PC-3 (cell line): ENCODE measurements around the gene ARHGEF16.

ENCODE experiments used
- EZH2phosphoT487 ChIP-seq: fragments of 300-600 bp; sonication (generic); IDR thresholded peaks from 2 replicates; pipeline ENCODE4 v1.6.1; 2018; ENCODE audit warnings: mild to moderate bottlenecking, antibody characterized with exemption, low read length, borderline replicate concordance
- TF ChIP-seq, protein P1 (sequence below): fragments of 300-600 bp; sonication (generic); conservative IDR thresholded peaks from 2 replicates; pipeline ENCODE4 v1.5.1; 2017; ENCODE audit warnings: antibody characterized with exemption, low read depth, mild to moderate bottlenecking, low read length

GRCh38 chr1:3404801-3405200 is 49.7 kb upstream of the ARHGEF16 start:
- TF ChIP-seq EZH2phosphoT487 = no peak
- TF ChIP-seq, protein P1, sequence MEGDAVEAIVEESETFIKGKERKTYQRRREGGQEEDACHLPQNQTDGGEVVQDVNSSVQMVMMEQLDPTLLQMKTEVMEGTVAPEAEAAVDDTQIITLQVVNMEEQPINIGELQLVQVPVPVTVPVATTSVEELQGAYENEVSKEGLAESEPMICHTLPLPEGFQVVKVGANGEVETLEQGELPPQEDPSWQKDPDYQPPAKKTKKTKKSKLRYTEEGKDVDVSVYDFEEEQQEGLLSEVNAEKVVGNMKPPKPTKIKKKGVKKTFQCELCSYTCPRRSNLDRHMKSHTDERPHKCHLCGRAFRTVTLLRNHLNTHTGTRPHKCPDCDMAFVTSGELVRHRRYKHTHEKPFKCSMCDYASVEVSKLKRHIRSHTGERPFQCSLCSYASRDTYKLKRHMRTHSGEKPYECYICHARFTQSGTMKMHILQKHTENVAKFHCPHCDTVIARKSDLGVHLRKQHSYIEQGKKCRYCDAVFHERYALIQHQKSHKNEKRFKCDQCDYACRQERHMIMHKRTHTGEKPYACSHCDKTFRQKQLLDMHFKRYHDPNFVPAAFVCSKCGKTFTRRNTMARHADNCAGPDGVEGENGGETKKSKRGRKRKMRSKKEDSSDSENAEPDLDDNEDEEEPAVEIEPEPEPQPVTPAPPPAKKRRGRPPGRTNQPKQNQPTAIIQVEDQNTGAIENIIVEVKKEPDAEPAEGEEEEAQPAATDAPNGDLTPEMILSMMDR = no peak
